NCI-H1092 (cell line): ENCODE measurements around the gene PKMYT1.
A peak's percentile ranks its signal among the peaks of the same experiment; 100 is the strongest.
"Not testable (repeated sequence)": the region's sequence is repeated elsewhere in the genome, so short reads cannot be mapped to it uniquely, and the experiment has no call there.

Source experiments
- DNase-seq: peaks from one replicate; lab custom pipeline; 2025; lab: John Stamatoyannopoulos, UW

Gene PKMYT1

GRCh38 chr16:2960183-2961010 lies 19.8 kb downstream of the PKMYT1 start:
- no peak for DNase-seq

GRCh38 chr16:2959206-2959605 lies 21.0 kb downstream of the PKMYT1 start:
- no peak for DNase-seq

- DNase-seq, result no peak
These were observed 23.7 kb downstream of the PKMYT1 start for GRCh38 chr16:2956579-2956956.

- no peak for DNase-seq
These were observed 24.3 kb downstream of the PKMYT1 start for GRCh38 chr16:2955779-2956578.

GRCh38 chr16:2955438-2955778 lies 24.8 kb downstream of the PKMYT1 start:
- DNase-seq, result no peak

GRCh38 chr16:2954656-2955381 lies 25.4 kb downstream of the PKMYT1 start:
- no peak for DNase-seq

- DNase-seq, result peak; percentile 25
These were observed 26.3 kb downstream of the PKMYT1 start for GRCh38 chr16:2953706-2954627.

- DNase-seq, result peak; percentile 48
These were observed 27.6 kb downstream of the PKMYT1 start for GRCh38 chr16:2952679-2953078.

GRCh38 chr16:2950773-2951172 lies 29.5 kb downstream of the PKMYT1 start:
- DNase-seq, result no peak

- DNase-seq, result no peak
These were observed 29.9 kb downstream of the PKMYT1 start for GRCh38 chr16:2950353-2950724.

GRCh38 chr16:2949705-2950352 lies 30.4 kb downstream of the PKMYT1 start:
- no peak for DNase-seq

- no peak for DNase-seq
These were observed 31.2 kb downstream of the PKMYT1 start for GRCh38 chr16:2948807-2949704.

- no peak for DNase-seq
These were observed 33.6 kb downstream of the PKMYT1 start for GRCh38 chr16:2946649-2947048.

GRCh38 chr16:2943716-2944115 lies 36.5 kb downstream of the PKMYT1 start:
- not testable (repeated sequence) for DNase-seq

- no peak for DNase-seq
These were observed 38.2 kb downstream of the PKMYT1 start for GRCh38 chr16:2942045-2942444.

GRCh38 chr16:2939968-2940367 lies 40.3 kb downstream of the PKMYT1 start:
- DNase-seq, result no peak

- DNase-seq, result no peak
These were observed 42.0 kb downstream of the PKMYT1 start for GRCh38 chr16:2938206-2938605.

GRCh38 chr16:2937170-2937569 lies 43.1 kb downstream of the PKMYT1 start:
- DNase-seq, result no peak

- no peak for DNase-seq
These were observed 43.7 kb downstream of the PKMYT1 start for GRCh38 chr16:2936436-2937011.

- no peak for DNase-seq
These were observed 45.8 kb downstream of the PKMYT1 start for GRCh38 chr16:2934450-2934849.
